K562 (cell line): ENCODE results near the gene USP19. TPM values are rescaled to one million over a fixed set of nuclear protein-coding genes. Genes with fewer than 3 reads are reported as not detected.

Source experiments
- BHLHE40 ChIP-seq: IDR thresholded peaks from 2 replicates; pipeline ENCODE4 v1.6.1; 2011; ENCODE audit warnings: low read length, improper control_type of control experiment
- CHD4 ChIP-seq: fragments of 200-600 bp; sonication (generic); IDR thresholded peaks from 3 replicates; pipeline ENCODE4 v1.6.1; 2012; ENCODE audit warnings: low read depth, mild to moderate bottlenecking, mixed read lengths, low read length, inconsistent platforms; ENCODE audit not compliant: insufficient read depth, insufficient replicate concordance, poor library complexity, severe bottlenecking
- MITF ChIP-seq: IDR thresholded peaks from 2 replicates; pipeline ENCODE4 v1.6.1; 2014; ENCODE audit warnings: antibody characterized with exemption
- NR2F6 ChIP-seq: fragments of 450-650 bp; formaldehyde crosslinking; IDR thresholded peaks from 2 replicates; pipeline ENCODE4 v1.4.0; 2020; ENCODE audit warnings: mild to moderate bottlenecking
- NR4A1 ChIP-seq, 2 experiments: fragments of 250-450 bp in 1 of 2; fragments of 450-650 bp in 1 of 2; sonication (Bioruptor Pico) in 1 of 2; IDR thresholded peaks; 2 replicates each; pipeline versions ENCODE4 v1.4.0 to v1.6.1; 2016 to 2020; ENCODE audit warnings: mild to moderate bottlenecking in 2 of 2, missing compliant biosample characterization in 1 of 2, missing genetic modification characterization in 1 of 2, moderate library complexity in 1 of 2
- PRDM10 ChIP-seq: fragments of 450-650 bp; IDR thresholded peaks from 2 replicates; pipeline ENCODE4 v1.6.1; 2018; ENCODE audit not compliant: partially characterized antibody
- PTTG1 ChIP-seq: fragments of 450-650 bp; IDR thresholded peaks from 2 replicates; pipeline ENCODE4 v1.6.1; 2016; ENCODE audit warnings: low read depth, mild to moderate bottlenecking, missing genetic modification characterization, missing compliant biosample characterization
- RBFOX2 ChIP-seq: fragments of 200-400 bp; formaldehyde crosslinking; IDR thresholded peaks from 2 replicates; pipeline ENCODE4 v1.6.1; 2017; ENCODE audit warnings: low read depth, mild to moderate bottlenecking, low read length, moderate library complexity
- TCF3 ChIP-seq: sonication (generic); formaldehyde crosslinking; IDR thresholded peaks from 2 replicates; pipeline ENCODE4 v1.4.0; 2020; ENCODE audit warnings: mild to moderate bottlenecking, missing genetic modification reagents
- WHSC1 ChIP-seq: IDR thresholded peaks from one replicate; pipeline ENCODE4 v1.6.1; 2012; ENCODE audit warnings: low read length, control low read depth, inconsistent platforms
- ZKSCAN1 ChIP-seq: fragments of 150-350 bp; IDR thresholded peaks from 2 replicates; pipeline ENCODE4 v1.6.1; 2016; ENCODE audit warnings: low read depth, low read length
- ZNF407 ChIP-seq: fragments of 450-650 bp; IDR thresholded peaks from 2 replicates; pipeline ENCODE4 v1.6.1; 2016; ENCODE audit warnings: low read depth
- polyA plus RNA-seq, 8 experiments: library from polyadenylated mRNA; depleted of rRNA in 4 of 8; stranded (reverse) in 5 of 8; unstranded in 3 of 8; fragments of >200 nt; fragmentation: Nextera tagmentation in 2 of 8; fragmentation: Illumina TruSeq in 1 of 8; extraction: Ambion mirVana in 2 of 8; extraction: Trizol in 1 of 8; gene quantifications; 2 replicates each; pipeline versions ENCODE4 v1.2.1 to v1.2.3, GENCODE V29; 2011 to 2014; ENCODE audit warnings: inconsistent platforms in 1 of 8, missing spikeins in 1 of 8
- total RNA-seq, 7 experiments: library from RNA; depleted of rRNA in 6 of 7; stranded (reverse); fragments of >200 nt in 6 of 7; fragmentation: Illumina TruSeq in 2 of 7; extraction: Trizol in 2 of 7; gene quantifications; 2 replicates each; pipeline versions ENCODE4 v1.2.1 to v1.2.3, GENCODE V29; 2011 to 2021; ENCODE audit warnings: low replicate concordance in 1 of 7

USP19 gene
- total and polyA plus RNA-seq, 9 of the 15 experiments (the other 6 are each of a cell fraction or from before 2014, with no cell fraction given): 0.24 to 65.9 (median 36.9) TPM

- TF ChIP-seq NR4A1 (CRISPR knock-in tag; IDR thresholded peaks at IDR 0.05) (no peak), NR4A1 (tag; IDR thresholded peaks at IDR 0.05) (peak; percentile 76), WHSC1 (no peak), MITF (no peak), PTTG1 (no peak), CHD4 (no peak), NR2F6 (CRISPR knock-in tag) (no peak), ZKSCAN1 (no peak), BHLHE40 (peak; percentile 55; the same call in 1 of the 2 replicates), TCF3 (CRISPR knock-in tag) (no peak), ZNF407 (no peak), PRDM10 (no peak), RBFOX2 (peak; percentile 82)
Observed at GRCh38 chr3:49165771-49166751, 45.4 kb upstream of the USP19 start, which contains the start of gene CCDC71 (continued).
